Measurements from ENCODE around the gene PLEKHG5. TPM values are rescaled to one million over a fixed set of nuclear protein-coding genes. Genes with fewer than 3 reads are reported as not detected.

Gene PLEKHG5
- total RNA-seq, 1 experiment from 2014 or later, result 32.3 TPM

GRCh38 chr1:6471086-6471969, 20.1 kb downstream of the PLEKHG5 start:
- peaks cover 41% of the 10 kb centered on the region for H3K36me3 Mint-ChIP-seq (ENCODE audit: insufficient read depth, unreplicated experiment)
- H3K9me3 Mint-ChIP-seq (ENCODE audit: unreplicated experiment), result no peaks in the 10 kb centered on the region
- ChIA-PET CTCF (interaction anchor here (0.5 to 2.1 kb wide), 10 partner anchors 13 to 246 kb away, joined by 3 to 12 read pairs (median 5); partner anchors contain the start of genes NOL9 and TAS1R1), POLR2A (interaction anchor here (0.7 to 3.2 kb wide), 7 partner anchors 18 to 78 kb away, joined by 3 to 15 read pairs (median 4); partner anchors contain the start of genes ACOT7 and PLEKHG5)
- no peaks in the 10 kb centered on the region for H3K27me3 Mint-ChIP-seq (ENCODE audit: insufficient read depth, unreplicated experiment)
- intact Hi-C loops (cut with micrococcal nuclease), result no loop called here
- H3K4me3 Mint-ChIP-seq (ENCODE audit: unreplicated experiment), result peak overlapping the region; percentile 12
- H3K27ac Mint-ChIP-seq (ENCODE audit: low read depth, unreplicated experiment), result peak overlapping the region; percentile 76
- no TSS peak for BruUV-seq (replicated peaks)
- no peak for TF ChIP-seq CTCF (IDR thresholded peaks at IDR 0.05; ENCODE audit: unreplicated experiment)
- no peak for DNase-seq (ENCODE audit: unreplicated experiment)
- peaks cover 13% of the 10 kb centered on the region for H3K4me1 Mint-ChIP-seq (ENCODE audit: insufficient read depth, unreplicated experiment)

- POLR2A ChIA-PET, result no interaction called here
- no peak for TF ChIP-seq CTCF (IDR thresholded peaks at IDR 0.05; ENCODE audit: unreplicated experiment)
- no peak overlapping the region for H3K4me3 Mint-ChIP-seq (ENCODE audit: unreplicated experiment)
- no TSS peak for BruUV-seq (replicated peaks)
- H3K27ac Mint-ChIP-seq (ENCODE audit: low read depth, unreplicated experiment), result no peak overlapping the region
- CTCF ChIA-PET, result interaction anchor here (0.8 to 3.3 kb wide), 3 partner anchors 15 to 50 kb away, joined by 3 to 12 read pairs (median 11); no protein-coding TSS in a partner anchor
- H3K36me3 Mint-ChIP-seq (ENCODE audit: insufficient read depth, unreplicated experiment), result peaks cover 43% of the 10 kb centered on the region
- intact Hi-C loops (cut with micrococcal nuclease), result no loop called here
- no peaks in the 10 kb centered on the region for H3K9me3 Mint-ChIP-seq (ENCODE audit: unreplicated experiment)
- H3K27me3 Mint-ChIP-seq (ENCODE audit: insufficient read depth, unreplicated experiment), result no peaks in the 10 kb centered on the region
- DNase-seq (ENCODE audit: unreplicated experiment), result no peak
- H3K4me1 Mint-ChIP-seq (ENCODE audit: insufficient read depth, unreplicated experiment), result peaks cover 8% of the 10 kb centered on the region
These were observed 21.1 kb downstream of the PLEKHG5 start for GRCh38 chr1:6470132-6471085.

- ChIA-PET CTCF (interaction anchor here (1.1 to 3.3 kb wide), 4 partner anchors 8 to 31 kb away, joined by 5 to 12 read pairs (median 8); partner anchors contain the start of gene PLEKHG5), POLR2A (interaction anchor here (0.6 kb wide), 2 partner anchors 22 to 101 kb away, joined by 3 to 4 read pairs; no protein-coding TSS in a partner anchor)
- Mint-ChIP-seq H3K4me3 (ENCODE audit: unreplicated experiment) (no peak overlapping the region), H3K9me3 (ENCODE audit: unreplicated experiment) (no peaks in the 10 kb centered on the region), H3K27ac (ENCODE audit: low read depth, unreplicated experiment) (no peak overlapping the region), H3K27me3 (ENCODE audit: insufficient read depth, unreplicated experiment) (no peaks in the 10 kb centered on the region), H3K36me3 (ENCODE audit: insufficient read depth, unreplicated experiment) (peaks cover 50% of the 10 kb centered on the region), H3K4me1 (ENCODE audit: insufficient read depth, unreplicated experiment) (peaks cover 13% of the 10 kb centered on the region)
- intact Hi-C loops (cut with micrococcal nuclease), result no loop called here
- BruUV-seq (replicated peaks), result no TSS peak
- DNase-seq (ENCODE audit: unreplicated experiment), result no peak
- TF ChIP-seq CTCF (IDR thresholded peaks at IDR 0.05; ENCODE audit: unreplicated experiment), result no peak
These were observed 22.6 kb downstream of the PLEKHG5 start for GRCh38 chr1:6468729-6469461.
